GM23248 (cell line): ENCODE results near the gene KRT79.

Source experiments
- EZH2 ChIP-seq: fragments of 200-600 bp; sonication (generic); IDR thresholded peaks from 2 replicates; pipeline ENCODE4 v1.6.1; 2018; ENCODE audit warnings: antibody characterized with exemption, mild to moderate bottlenecking; ENCODE audit not compliant: insufficient read depth, poor library complexity, severe bottlenecking
- EZH2phosphoT487 ChIP-seq: fragments of 200-600 bp; sonication (generic); IDR thresholded peaks from 2 replicates; pipeline ENCODE4 v1.6.1; 2018; ENCODE audit warnings: antibody characterized with exemption, moderate library complexity, mild to moderate bottlenecking, low read depth; ENCODE audit not compliant: insufficient read depth

- TF ChIP-seq EZH2 (no peak), EZH2phosphoT487 (no peak)
These were observed at the start of gene KRT79 for GRCh38 chr12:52833922-52834726.
